ENCODE results near the gene PLSCR4.

PLSCR4 gene

GRCh38 chr3:146196789-146197188, 54.1 kb downstream of the PLSCR4 start:
- Histone ChIP-seq H4K20me1 (no peaks in the 10 kb centered on the region), H3K27me3 (no peaks in the 10 kb centered on the region), H3K36me3 (no peaks in the 10 kb centered on the region), H3K4me1 (no peaks in the 10 kb centered on the region), H3K9me3 (no peaks in the 10 kb centered on the region), H3K9ac (no peak overlapping the region), H3K4me3 (no peak overlapping the region), H3K4me2 (no peak overlapping the region), H3K27ac (no peak overlapping the region)
- no peak for TF ChIP-seq Cebpa-rat (IDR thresholded peaks at IDR 0.05)

DNA sequence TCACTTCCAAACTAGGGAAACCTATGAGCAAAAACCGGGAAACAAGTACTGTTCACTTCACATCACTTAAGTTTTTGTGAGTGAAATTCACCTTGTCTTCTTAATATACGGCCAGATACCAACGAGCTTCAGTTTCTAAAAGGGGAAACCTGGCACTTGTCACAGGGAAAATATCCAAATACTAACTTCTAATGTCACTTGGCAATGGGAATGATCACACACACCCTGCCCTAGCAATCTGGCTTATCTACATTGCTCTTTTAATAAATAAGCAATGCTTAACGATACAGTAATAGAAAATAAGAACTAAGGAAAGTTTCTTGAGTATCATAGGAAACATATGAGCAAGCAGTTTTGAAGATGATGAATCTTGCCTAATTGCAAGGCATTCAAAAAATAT, 55.3 kb downstream of the PLSCR4 start:
- Histone ChIP-seq H3K4me2 (no peak overlapping the region), H3K27ac (no peak overlapping the region), H4K20me1 (no peaks in the 10 kb centered on the region), H3K4me3 (no peak overlapping the region), H3K36me3 (no peaks in the 10 kb centered on the region), H3K9me3 (no peaks in the 10 kb centered on the region), H3K27me3 (no peaks in the 10 kb centered on the region), H3K4me1 (no peaks in the 10 kb centered on the region), H3K9ac (no peak overlapping the region)
- no peak for TF ChIP-seq Cebpa-rat (IDR thresholded peaks at IDR 0.05)

DNA sequence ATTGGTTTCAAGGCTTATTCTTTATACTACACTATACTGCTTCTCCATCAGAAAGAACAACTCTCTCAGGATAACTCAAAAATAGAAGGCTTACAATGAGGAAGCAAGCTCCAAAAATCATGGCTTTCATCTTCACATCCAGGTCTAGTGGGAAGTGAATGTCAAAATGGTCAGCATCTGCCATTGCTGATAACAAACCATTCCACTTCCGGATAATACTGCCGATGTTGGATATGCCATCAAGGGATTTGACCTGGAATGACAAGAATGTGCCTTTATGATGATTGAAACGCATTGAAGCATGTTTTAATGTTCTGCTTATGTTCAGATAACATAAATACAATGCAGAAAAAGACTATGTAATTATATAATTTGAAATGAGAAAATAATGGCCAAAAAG, 55.9 kb downstream of the PLSCR4 start:
- Histone ChIP-seq H3K4me3 (no peak overlapping the region), H3K9me3 (no peaks in the 10 kb centered on the region), H3K27me3 (no peaks in the 10 kb centered on the region), H4K20me1 (no peaks in the 10 kb centered on the region), H3K9ac (no peak overlapping the region), H3K4me1 (no peaks in the 10 kb centered on the region), H3K27ac (no peak overlapping the region), H3K36me3 (no peaks in the 10 kb centered on the region), H3K4me2 (no peak overlapping the region)
- TF ChIP-seq Cebpa-rat (IDR thresholded peaks at IDR 0.05) = no peak

DNA sequence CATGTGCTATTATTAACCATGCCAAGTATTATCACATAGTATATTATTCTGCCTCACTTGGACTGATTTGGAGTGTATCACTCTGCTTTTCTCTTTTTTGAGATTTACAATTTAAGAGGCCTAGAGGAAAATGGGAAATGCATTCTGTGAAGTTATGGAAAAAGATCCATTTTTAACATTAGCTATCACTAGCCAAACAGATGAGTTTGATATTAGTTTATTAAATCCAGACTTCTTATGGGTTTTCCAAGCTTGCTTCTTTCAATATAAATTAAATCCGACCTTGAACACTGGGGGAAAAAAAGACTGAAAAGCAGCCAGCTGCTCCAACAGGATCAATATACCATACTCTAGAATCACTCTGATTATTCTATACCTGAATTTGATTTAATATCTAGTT, 59.9 kb downstream of the PLSCR4 start:
- H3K4me3 ChIP-seq = no peak overlapping the region
- no peaks in the 10 kb centered on the region for H3K4me1 ChIP-seq
- no peaks in the 10 kb centered on the region for H4K20me1 ChIP-seq
- H3K9me3 ChIP-seq = no peaks in the 10 kb centered on the region
- TF ChIP-seq Cebpa-rat (IDR thresholded peaks at IDR 0.05) = no peak
- no peaks in the 10 kb centered on the region for H3K36me3 ChIP-seq
- H3K27me3 ChIP-seq = no peaks in the 10 kb centered on the region
- H3K4me2 ChIP-seq = no peak overlapping the region
- no peak overlapping the region for H3K9ac ChIP-seq
- H3K27ac ChIP-seq = no peak overlapping the region

DNA sequence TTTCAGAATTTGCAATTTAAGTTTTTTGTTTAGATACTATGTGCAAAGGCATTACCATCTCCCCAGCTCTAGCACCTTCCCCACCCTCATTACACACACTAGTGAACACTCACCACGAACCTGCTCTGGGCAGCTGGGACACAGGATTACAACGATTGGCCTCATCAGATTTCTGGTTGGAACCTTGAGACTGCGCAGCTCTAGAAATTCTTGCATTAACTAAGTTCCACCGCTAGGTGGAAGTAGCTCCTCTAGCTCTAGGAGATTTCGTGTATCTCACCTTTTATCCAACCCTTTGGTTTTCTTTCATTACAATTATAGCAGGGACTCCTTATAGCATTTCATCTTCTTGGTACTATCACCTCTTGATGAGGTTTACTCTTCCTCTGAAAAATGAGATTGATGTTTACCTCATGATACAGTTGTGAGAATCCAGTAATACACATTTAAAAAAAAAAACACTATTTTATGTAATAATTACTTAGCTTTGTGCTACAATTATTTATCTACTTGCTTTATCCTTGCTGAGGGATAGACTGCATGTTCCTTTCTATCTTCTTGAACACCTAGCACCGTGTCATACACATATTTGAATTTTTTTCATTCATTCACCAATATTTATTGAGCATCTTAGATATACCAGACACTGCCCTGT, 61.3 kb downstream of the PLSCR4 start:
- Histone ChIP-seq H3K9me3 (no peaks in the 10 kb centered on the region), H3K4me1 (no peaks in the 10 kb centered on the region), H3K4me3 (no peak overlapping the region), H3K27me3 (no peaks in the 10 kb centered on the region), H3K27ac (no peak overlapping the region), H3K4me2 (no peak overlapping the region), H3K36me3 (no peaks in the 10 kb centered on the region), H3K9ac (no peak overlapping the region), H4K20me1 (no peaks in the 10 kb centered on the region)
- no peak for TF ChIP-seq Cebpa-rat (IDR thresholded peaks at IDR 0.05)

- H3K27ac ChIP-seq = no peak overlapping the region
- H3K27me3 ChIP-seq = no peaks in the 10 kb centered on the region
- no peak overlapping the region for H3K9ac ChIP-seq
- H3K4me3 ChIP-seq = no peak overlapping the region
- no peaks in the 10 kb centered on the region for H3K9me3 ChIP-seq
- H3K36me3 ChIP-seq = no peaks in the 10 kb centered on the region
- H4K20me1 ChIP-seq = no peaks in the 10 kb centered on the region
- no peak for TF ChIP-seq Cebpa-rat (IDR thresholded peaks at IDR 0.05)
- H3K4me1 ChIP-seq = no peaks in the 10 kb centered on the region
- no peak overlapping the region for H3K4me2 ChIP-seq
Measured at GRCh38 chr3:146187334-146187950, 63.5 kb downstream of the PLSCR4 start.

DNA sequence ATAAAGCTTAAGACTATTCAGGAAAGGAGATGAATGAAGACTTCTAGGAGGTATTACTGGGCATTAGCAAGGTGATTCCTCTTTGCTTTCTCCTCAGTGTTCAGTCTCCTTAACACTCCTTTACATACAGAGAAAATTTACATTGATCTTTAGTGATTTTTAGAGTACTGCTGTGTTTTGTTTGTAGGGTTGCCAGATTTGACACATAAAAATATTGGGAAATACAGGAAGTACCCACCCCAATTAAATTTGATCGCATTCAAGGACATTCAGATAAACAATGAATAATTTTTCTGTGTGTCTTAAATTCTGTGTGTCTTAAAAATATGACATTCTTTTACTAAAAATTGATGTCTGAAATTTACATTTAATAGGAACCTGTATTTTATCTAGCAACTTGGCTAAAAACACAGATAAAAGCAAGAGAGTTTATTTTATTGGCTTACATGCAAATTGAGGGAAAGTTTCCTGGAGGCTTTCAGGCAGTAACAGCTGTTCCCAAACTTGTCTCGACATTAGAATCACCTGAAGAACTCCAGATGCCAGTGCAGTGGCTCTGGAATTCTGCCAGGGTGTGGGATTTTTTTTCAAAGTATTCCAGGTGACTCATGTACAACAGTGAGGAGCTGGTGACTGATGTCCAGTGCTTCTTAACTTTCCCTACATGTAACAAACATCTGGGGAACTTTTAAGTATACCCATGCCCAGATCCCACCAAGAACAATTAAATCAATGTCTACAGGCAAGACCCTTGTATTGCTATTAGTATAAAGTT, 66.5 kb downstream of the PLSCR4 start:
- no peak overlapping the region for H3K9ac ChIP-seq
- no peak overlapping the region for H3K4me2 ChIP-seq
- H3K27ac ChIP-seq = no peak overlapping the region

GRCh38 chr3:146181216-146181615, 69.7 kb downstream of the PLSCR4 start:
- Histone ChIP-seq H3K27me3 (no peaks in the 10 kb centered on the region), H3K9me3 (no peaks in the 10 kb centered on the region), H3K9ac (no peak overlapping the region), H4K20me1 (no peaks in the 10 kb centered on the region), H3K27ac (no peak overlapping the region), H3K4me3 (no peak overlapping the region), H3K4me1 (no peaks in the 10 kb centered on the region), H3K4me2 (no peak overlapping the region), H3K36me3 (no peaks in the 10 kb centered on the region)
- TF ChIP-seq Cebpa-rat (IDR thresholded peaks at IDR 0.05) = no peak

More for the DNA sequence above, 66.5 kb downstream of the PLSCR4 start:
- no peaks in the 10 kb centered on the region for H4K20me1 ChIP-seq
- TF ChIP-seq Cebpa-rat (IDR thresholded peaks at IDR 0.05) = no peak
- no peak overlapping the region for H3K4me3 ChIP-seq
- no peaks in the 10 kb centered on the region for H3K36me3 ChIP-seq
- no peaks in the 10 kb centered on the region for H3K27me3 ChIP-seq
- no peaks in the 10 kb centered on the region for H3K4me1 ChIP-seq
- no peaks in the 10 kb centered on the region for H3K9me3 ChIP-seq

DNA sequence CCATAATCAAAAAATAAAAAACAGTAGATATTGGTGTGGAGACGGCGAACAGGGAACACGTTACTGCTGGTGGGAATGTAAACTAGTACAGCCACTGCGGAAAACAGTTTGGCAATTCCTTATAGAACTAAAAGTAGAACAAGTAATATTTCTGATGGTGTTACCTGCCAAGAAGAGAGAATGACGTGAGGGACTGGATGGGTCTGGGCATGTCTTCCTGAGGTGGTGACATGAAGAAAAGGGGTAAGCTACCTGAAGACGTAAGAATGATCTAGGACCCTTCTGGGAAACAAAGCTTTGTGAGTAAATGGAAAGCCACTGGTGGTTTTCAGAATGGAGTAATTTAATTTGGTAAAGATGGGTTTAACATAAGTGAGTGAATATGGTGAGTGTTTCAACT, 70.5 kb downstream of the PLSCR4 start:
- no peak for TF ChIP-seq Cebpa-rat (IDR thresholded peaks at IDR 0.05)
- no peak overlapping the region for H3K27ac ChIP-seq
- H3K4me2 ChIP-seq = no peak overlapping the region
- no peaks in the 10 kb centered on the region for H4K20me1 ChIP-seq
- H3K4me1 ChIP-seq = no peaks in the 10 kb centered on the region
- H3K9ac ChIP-seq = no peak overlapping the region
- H3K36me3 ChIP-seq = no peaks in the 10 kb centered on the region
- H3K27me3 ChIP-seq = no peaks in the 10 kb centered on the region
- H3K4me3 ChIP-seq = no peak overlapping the region
- no peaks in the 10 kb centered on the region for H3K9me3 ChIP-seq

GRCh38 chr3:146178006-146178689, 72.8 kb downstream of the PLSCR4 start:
- no peaks in the 10 kb centered on the region for H3K9me3 ChIP-seq
- no peaks in the 10 kb centered on the region for H3K27me3 ChIP-seq
- no peak overlapping the region for H3K4me2 ChIP-seq
- H3K4me3 ChIP-seq = no peak overlapping the region
- H3K27ac ChIP-seq = no peak overlapping the region
- no peaks in the 10 kb centered on the region for H3K4me1 ChIP-seq
- no peak overlapping the region for H3K9ac ChIP-seq
- H3K36me3 ChIP-seq = no peaks in the 10 kb centered on the region
- H4K20me1 ChIP-seq = no peaks in the 10 kb centered on the region
- TF ChIP-seq Cebpa-rat (IDR thresholded peaks at IDR 0.05) = no peak
